ENCODE measurements around the gene RNF144B.

DNA sequence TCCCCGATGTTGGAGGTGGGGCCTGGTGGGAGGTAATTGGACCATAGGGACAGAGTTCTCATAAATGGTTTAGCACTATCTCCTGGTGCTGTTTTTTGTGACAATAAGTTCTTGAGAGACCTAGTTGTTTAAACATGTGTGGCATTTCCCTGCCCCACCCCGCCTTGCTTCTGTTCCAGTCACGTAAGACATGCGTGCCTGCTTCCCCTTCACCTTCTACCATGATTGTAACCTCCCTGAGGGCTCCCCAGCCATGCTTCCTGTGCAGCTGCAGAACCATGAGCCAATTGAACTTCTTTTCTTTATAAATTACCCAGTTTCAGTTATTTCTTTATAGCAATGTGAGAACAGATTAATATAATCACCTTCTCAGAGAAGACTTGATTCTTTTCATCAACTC is 2.5 kb upstream of the RNF144B start:
- TF ChIP-seq, protein P1, sequence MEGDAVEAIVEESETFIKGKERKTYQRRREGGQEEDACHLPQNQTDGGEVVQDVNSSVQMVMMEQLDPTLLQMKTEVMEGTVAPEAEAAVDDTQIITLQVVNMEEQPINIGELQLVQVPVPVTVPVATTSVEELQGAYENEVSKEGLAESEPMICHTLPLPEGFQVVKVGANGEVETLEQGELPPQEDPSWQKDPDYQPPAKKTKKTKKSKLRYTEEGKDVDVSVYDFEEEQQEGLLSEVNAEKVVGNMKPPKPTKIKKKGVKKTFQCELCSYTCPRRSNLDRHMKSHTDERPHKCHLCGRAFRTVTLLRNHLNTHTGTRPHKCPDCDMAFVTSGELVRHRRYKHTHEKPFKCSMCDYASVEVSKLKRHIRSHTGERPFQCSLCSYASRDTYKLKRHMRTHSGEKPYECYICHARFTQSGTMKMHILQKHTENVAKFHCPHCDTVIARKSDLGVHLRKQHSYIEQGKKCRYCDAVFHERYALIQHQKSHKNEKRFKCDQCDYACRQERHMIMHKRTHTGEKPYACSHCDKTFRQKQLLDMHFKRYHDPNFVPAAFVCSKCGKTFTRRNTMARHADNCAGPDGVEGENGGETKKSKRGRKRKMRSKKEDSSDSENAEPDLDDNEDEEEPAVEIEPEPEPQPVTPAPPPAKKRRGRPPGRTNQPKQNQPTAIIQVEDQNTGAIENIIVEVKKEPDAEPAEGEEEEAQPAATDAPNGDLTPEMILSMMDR (IDR thresholded peaks at IDR 0.05): no peak
- TF ChIP-seq POLR2A (IDR thresholded peaks at IDR 0.05): no peak

Data from thyroid gland (tissue), 4 donors.